ENCODE results near the gene COL4A2. TPM values are rescaled to one million over a fixed set of nuclear protein-coding genes. Genes with fewer than 3 reads are reported as not detected.
A peak's percentile ranks its signal among the peaks of the same experiment; 100 is the strongest.

Gene COL4A2
- total RNA-seq, 4 donors from 2014 or later: 97.6 to 193 (median 131) TPM

DNA sequence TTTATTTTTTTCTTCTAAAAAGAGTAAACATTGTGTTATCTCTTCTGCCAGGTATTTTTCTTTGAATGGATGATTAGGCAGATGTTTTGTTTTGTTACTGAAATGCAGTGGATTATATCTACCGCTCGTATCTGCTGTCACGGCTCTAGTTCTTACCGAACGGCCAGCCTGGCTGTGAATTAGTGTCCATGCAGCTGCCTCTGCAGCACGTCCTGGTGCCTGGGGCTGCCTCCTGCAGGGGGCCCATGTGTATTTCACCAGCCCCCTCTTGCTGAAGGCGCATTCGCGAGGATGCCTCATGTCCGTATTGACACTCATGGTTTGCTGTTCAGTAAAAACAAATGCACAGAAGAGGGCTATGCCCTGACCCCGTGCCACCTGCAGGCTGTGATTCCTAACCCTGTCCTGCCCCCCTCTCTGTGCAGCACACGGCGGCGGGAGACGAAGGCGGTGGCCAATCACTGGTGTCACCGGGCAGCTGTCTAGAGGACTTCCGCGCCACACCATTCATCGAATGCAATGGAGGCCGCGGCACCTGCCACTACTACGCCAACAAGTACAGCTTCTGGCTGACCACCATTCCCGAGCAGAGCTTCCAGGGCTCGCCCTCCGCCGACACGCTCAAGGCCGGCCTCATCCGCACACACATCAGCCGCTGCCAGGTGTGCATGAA lies 204.6 kb downstream of the COL4A2 start:
- Histone ChIP-seq H3K9me3 (no peaks in the 10 kb centered on the region), H3K27me3 (no peaks in the 10 kb centered on the region), H3K4me1 (peaks cover 15 to 16% of the 10 kb centered on the region in 2 donors), H3K36me3 (peaks cover 37 to 43% of the 10 kb centered on the region in 2 donors), H3K4me3 (replicated peaks in 1 of 3) (no peak overlapping the region), H3K27ac (no peak overlapping the region)
- WGBS, 2 donors: 94 to 95% methylated on average over 20 to 28 of the region's 31 CpGs
- intact Hi-C loops (cut with DNase I): no loop called here
- DNase-seq: no peak
- TF ChIP-seq POLR2A (IDR thresholded peaks at IDR 0.05): no peak
- TF ChIP-seq, protein P1, sequence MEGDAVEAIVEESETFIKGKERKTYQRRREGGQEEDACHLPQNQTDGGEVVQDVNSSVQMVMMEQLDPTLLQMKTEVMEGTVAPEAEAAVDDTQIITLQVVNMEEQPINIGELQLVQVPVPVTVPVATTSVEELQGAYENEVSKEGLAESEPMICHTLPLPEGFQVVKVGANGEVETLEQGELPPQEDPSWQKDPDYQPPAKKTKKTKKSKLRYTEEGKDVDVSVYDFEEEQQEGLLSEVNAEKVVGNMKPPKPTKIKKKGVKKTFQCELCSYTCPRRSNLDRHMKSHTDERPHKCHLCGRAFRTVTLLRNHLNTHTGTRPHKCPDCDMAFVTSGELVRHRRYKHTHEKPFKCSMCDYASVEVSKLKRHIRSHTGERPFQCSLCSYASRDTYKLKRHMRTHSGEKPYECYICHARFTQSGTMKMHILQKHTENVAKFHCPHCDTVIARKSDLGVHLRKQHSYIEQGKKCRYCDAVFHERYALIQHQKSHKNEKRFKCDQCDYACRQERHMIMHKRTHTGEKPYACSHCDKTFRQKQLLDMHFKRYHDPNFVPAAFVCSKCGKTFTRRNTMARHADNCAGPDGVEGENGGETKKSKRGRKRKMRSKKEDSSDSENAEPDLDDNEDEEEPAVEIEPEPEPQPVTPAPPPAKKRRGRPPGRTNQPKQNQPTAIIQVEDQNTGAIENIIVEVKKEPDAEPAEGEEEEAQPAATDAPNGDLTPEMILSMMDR (IDR thresholded peaks at IDR 0.05): no peak

DNA sequence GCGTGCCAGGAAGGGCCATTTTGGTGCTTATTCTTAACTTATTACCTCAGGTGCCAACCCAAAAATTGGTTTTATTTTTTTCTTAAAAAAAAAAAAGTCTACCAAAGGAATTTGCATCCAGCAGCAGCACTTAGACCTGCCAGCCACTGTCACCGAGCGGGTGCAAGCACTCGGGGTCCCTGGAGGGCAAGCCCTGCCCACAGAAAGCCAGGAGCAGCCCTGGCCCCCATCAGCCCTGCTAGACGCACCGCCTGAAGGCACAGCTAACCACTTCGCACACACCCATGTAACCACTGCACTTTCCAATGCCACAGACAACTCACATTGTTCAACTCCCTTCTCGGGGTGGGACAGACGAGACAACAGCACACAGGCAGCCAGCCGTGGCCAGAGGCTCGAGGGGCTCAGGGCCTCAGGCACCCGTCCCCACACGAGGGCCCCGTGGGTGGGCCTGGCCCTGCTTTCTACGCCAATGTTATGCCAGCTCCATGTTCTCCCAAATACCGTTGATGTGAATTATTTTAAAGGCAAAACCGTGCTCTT lies 205.2 kb downstream of the COL4A2 start:
- no peaks in the 10 kb centered on the region for H3K9me3 ChIP-seq
- peaks cover 10 to 11% of the 10 kb centered on the region in 2 donors for H3K4me1 ChIP-seq
- no peak overlapping the region for H3K4me3 ChIP-seq (replicated peaks in 1 of 3)
- TF ChIP-seq, protein P1 (IDR thresholded peaks at IDR 0.05): no peak
- no peak for TF ChIP-seq POLR2A (IDR thresholded peaks at IDR 0.05)
- WGBS, 2 donors: 92 to 93% methylated on average over 17 of the region's 17 CpGs
- no peak for DNase-seq
- H3K27me3 ChIP-seq: no peaks in the 10 kb centered on the region
- no peak overlapping the region for H3K27ac ChIP-seq
- peaks cover 37 to 43% of the 10 kb centered on the region in 2 donors for H3K36me3 ChIP-seq
- intact Hi-C loops (cut with DNase I): no loop called here

DNA sequence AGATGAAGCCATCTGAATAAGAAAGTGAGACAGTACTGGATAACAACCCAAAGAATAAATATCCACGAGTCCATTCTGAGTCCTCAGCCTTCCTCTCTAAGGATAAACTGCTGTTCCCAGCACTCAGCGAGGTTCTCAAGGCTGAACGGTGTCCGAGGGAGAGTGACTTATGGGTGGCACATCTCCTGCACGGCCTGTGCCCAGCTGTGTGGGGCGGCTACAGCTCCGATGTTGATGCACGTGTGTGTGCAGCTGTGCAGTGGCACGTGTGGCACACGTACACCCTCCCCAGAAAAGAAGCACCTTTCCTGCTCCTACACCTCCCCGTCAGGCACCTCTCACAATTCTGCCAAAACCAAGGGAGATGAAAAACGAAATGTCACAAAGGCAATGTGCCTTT lies 209.4 kb downstream of the COL4A2 start:
- no peak overlapping the region for H3K4me3 ChIP-seq (replicated peaks in 1 of 3)
- 79 to 84% methylated on average over 12 of the region's 12 CpGs for WGBS, 2 donors
- no peak for TF ChIP-seq POLR2A (IDR thresholded peaks at IDR 0.05)
- TF ChIP-seq, protein P1 (IDR thresholded peaks at IDR 0.05): no peak
- intact Hi-C loops (cut with DNase I): no loop called here
- H3K9me3 ChIP-seq: no peaks in the 10 kb centered on the region
- no peaks in the 10 kb centered on the region for H3K27me3 ChIP-seq
- DNase-seq: no peak
- peaks cover 18 to 19% of the 10 kb centered on the region in 2 donors for H3K4me1 ChIP-seq
- peaks cover 17 to 22% of the 10 kb centered on the region in 2 donors for H3K36me3 ChIP-seq
- no peak overlapping the region for H3K27ac ChIP-seq

DNA sequence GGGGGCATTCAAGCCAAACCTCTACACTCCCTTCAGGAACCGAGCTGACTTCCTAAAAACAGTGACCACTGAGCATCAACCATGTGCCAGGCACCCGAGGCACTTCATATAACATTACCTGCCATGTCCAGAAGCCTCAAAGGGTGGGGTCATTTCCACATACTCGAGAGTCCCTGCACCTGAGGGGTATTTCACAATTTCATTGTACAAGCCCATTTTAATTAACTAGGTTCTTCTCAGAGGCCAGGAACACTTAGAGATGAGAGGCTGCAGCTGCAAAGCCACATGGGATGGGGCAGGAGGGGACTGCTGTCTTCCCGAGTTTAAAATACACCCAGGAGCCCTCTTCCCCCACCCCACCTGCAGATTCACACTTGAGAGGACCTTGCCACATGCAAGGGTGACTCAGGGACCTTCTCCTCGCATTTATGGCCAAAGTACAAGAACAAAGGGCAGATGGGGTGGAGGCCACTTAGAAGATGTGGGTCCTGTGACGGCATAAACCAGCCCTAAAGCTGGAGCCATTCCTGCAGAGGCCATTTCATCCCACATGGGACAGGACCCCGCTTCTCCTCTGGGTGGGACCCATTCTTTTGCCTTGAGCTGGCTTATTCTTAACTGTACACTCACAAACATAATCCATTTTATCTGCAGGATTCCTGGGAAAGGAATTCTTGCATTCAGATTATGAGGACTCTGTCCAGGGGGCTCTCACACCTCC lies 210.6 kb downstream of the COL4A2 start:
- no peak for TF ChIP-seq POLR2A (IDR thresholded peaks at IDR 0.05)
- TF ChIP-seq, protein P1 (IDR thresholded peaks at IDR 0.05): no peak
- no peak for DNase-seq
- Histone ChIP-seq H3K27ac (peak overlapping the region in 2 of 3 donors; percentile 15 to 28), H3K36me3 (peaks cover 5 to 10% of the 10 kb centered on the region in 2 donors), H3K27me3 (no peaks in the 10 kb centered on the region), H3K9me3 (no peaks in the 10 kb centered on the region), H3K4me3 (replicated peaks in 1 of 3) (no peak overlapping the region), H3K4me1 (peaks cover 26 to 31% of the 10 kb centered on the region in 2 donors)
- intact Hi-C loops (cut with DNase I): no loop called here
- 62 to 73% methylated on average over 7 of the region's 7 CpGs for WGBS, 2 donors

DNA sequence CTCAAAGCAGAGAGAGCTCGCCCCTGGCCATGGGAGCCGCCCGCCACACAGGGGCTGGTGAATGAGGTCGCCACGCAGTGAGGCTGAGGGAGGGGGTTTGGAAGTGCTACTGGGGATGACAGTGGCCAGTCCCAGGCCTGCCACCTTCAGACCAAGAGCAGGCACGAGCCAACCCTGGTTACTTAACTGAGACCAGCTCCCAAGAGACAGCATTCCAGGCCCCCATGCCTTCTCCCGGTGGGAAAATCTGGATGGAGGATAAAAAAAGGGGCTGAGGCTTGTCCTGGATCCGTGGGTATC lies 211.1 kb downstream of the COL4A2 start:
- peak overlapping the region in 2 of 3 donors; percentile 15 to 28 for H3K27ac ChIP-seq
- TF ChIP-seq, protein P1 (IDR thresholded peaks at IDR 0.05): no peak
- TF ChIP-seq POLR2A (IDR thresholded peaks at IDR 0.05): no peak
- H3K27me3 ChIP-seq: no peaks in the 10 kb centered on the region
- 76 to 96% methylated on average over 8 of the region's 8 CpGs for WGBS, 2 donors
- H3K4me1 ChIP-seq: peaks cover 26 to 36% of the 10 kb centered on the region in 2 donors
- peaks cover 2 to 7% of the 10 kb centered on the region in 2 donors for H3K36me3 ChIP-seq
- H3K9me3 ChIP-seq: no peaks in the 10 kb centered on the region
- no peak for DNase-seq
- intact Hi-C loops (cut with DNase I): no loop called here
- H3K4me3 ChIP-seq (replicated peaks in 1 of 3): no peak overlapping the region
